MM.1S (cell line): ENCODE data around the gene CXCL3.

Source experiments
- CTCF ChIP-seq: fragments of 300-600 bp; sonication (generic); IDR thresholded peaks from 2 replicates; pipeline ENCODE4 v1.5.1; 2016; ENCODE audit warnings: antibody characterized with exemption, low read length, mixed read lengths
- EZH2 ChIP-seq: fragments of 300-600 bp; sonication (generic); optimal IDR thresholded peaks from 2 replicates; pipeline ENCODE3; 2017; ENCODE audit warnings: low read depth, mild to moderate bottlenecking, antibody characterized with exemption, low read length, mixed read lengths

- no peak for TF ChIP-seq CTCF
- TF ChIP-seq EZH2: no peak
These were observed 16.6 kb upstream of the CXCL3 start for GRCh38 chr4:74055096-74055495.
